ENCODE results near the gene CTU2.

DNA sequence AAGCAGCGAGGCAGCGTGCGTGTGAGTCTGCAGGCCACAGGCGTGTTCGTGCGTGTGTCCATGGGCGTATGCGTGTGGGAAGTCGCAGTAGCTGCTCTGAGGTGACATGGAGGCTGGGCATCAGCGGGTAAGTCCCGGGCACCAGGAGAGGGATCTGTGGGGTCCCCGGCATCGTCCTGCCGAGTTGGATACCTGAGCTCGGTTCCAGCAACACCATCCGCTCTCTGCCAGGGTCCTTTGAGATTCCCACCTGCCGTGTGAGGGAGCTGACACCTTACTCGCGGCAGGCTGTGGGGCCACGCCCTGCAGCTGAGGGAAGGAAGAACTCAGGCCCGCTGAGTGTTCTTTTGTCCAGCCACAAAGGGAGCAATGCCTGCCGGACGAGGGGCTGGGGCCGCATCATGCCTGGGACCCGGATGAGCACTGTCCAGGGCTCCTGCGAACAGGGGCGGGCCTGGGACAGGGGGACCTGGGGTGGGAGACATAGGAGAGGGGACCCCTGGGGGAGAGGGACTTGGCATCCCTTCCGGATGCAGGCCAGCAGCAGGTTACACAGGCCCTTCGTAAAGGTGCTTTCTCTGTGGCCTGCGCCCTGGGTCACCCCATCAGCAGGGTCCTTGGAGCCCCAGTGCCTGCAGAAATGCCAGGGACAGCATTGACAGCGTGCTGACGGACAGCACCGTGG is 15.0 kb upstream of the CTU2 start:
- TF ChIP-seq, protein P1, sequence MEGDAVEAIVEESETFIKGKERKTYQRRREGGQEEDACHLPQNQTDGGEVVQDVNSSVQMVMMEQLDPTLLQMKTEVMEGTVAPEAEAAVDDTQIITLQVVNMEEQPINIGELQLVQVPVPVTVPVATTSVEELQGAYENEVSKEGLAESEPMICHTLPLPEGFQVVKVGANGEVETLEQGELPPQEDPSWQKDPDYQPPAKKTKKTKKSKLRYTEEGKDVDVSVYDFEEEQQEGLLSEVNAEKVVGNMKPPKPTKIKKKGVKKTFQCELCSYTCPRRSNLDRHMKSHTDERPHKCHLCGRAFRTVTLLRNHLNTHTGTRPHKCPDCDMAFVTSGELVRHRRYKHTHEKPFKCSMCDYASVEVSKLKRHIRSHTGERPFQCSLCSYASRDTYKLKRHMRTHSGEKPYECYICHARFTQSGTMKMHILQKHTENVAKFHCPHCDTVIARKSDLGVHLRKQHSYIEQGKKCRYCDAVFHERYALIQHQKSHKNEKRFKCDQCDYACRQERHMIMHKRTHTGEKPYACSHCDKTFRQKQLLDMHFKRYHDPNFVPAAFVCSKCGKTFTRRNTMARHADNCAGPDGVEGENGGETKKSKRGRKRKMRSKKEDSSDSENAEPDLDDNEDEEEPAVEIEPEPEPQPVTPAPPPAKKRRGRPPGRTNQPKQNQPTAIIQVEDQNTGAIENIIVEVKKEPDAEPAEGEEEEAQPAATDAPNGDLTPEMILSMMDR (IDR thresholded peaks at IDR 0.05), result no peak
- no peak for TF ChIP-seq POLR2A (IDR thresholded peaks at IDR 0.05)
